Measurements from ENCODE around the gene NANOS2. TPM values are rescaled to one million over a fixed set of nuclear protein-coding genes. Genes with fewer than 3 reads are reported as not detected.

The NANOS2 gene
- total and polyA plus RNA-seq, 2 of the 4 experiments (the other 2 are of a cell fraction) = not detected

- dilution Hi-C loops (cut with HindIII; ENCODE audit: low sequenced_read_pairs, unreplicated experiment) = no loop called here
These were observed 28.8 kb downstream of the NANOS2 start, which contains the start of gene IRF2BP1 for GRCh38 chr19:45885556-45886426. TSS of gene IRF2BP1 (minus strand) at chr19:45886141. CDS start at chr19:45885774, 367 bp downstream.

More at GRCh38 chr19:45885556-45886426, 28.8 kb downstream of the NANOS2 start, which contains the start of gene IRF2BP1:
- Histone ChIP-seq H2AFZ (replicated peaks; ENCODE audit: low read length, poor library complexity) (peak within 1 kb of the TSS; percentile 95), H3K56ac (ENCODE audit: extremely low read depth, insufficient read depth, low read length) (peak within 1 kb of the TSS; percentile 75), H3K27ac (ENCODE audit: insufficient read depth, low read length) (peak within 1 kb of the TSS; percentile 92), H3K9me1 (ENCODE audit: insufficient read depth, low read length) (peaks cover 6% of the 10 kb centered on the region; the same call in 1 of the 2 replicates), H3K4me2 (ENCODE audit: low read depth, low read length) (peak within 1 kb of the TSS; percentile 86), H2BK20ac (ENCODE audit: low read depth, low read length) (no peak within 1 kb of the TSS), H2BK15ac (ENCODE audit: low read depth, low read length) (peak within 1 kb of the TSS; percentile 55; the same call in 1 of the 3 replicates), H2AK5ac (ENCODE audit: low read depth, low read length) (peak within 1 kb of the TSS; percentile 85), H3K4me1 (ENCODE audit: control insufficient read depth, insufficient read depth, low read length) (peaks cover 10% of the 10 kb centered on the region), H4K91ac (ENCODE audit: insufficient read depth, low read depth, low read length) (peak within 1 kb of the TSS; percentile 97), H3K79me1 (ENCODE audit: low read depth in 1 of 2, low read length in 2 of 2) (peaks cover 8 to 30% of the 10 kb centered on the region in 2 experiments), H4K20me1 (ENCODE audit: insufficient read depth, low read length) (peaks cover 15% of the 10 kb centered on the region), H3K23ac (ENCODE audit: low read depth, low read length) (peak within 1 kb of the TSS; percentile 65), H3K4ac (ENCODE audit: low read depth, low read length) (peak within 1 kb of the TSS; percentile 97), H3K14ac (replicated peaks; ENCODE audit: low read depth, low read length) (peak within 1 kb of the TSS; percentile 98), H3K9ac (ENCODE audit: low read depth, low read length) (peak within 1 kb of the TSS; percentile 89), H2BK5ac (ENCODE audit: low read depth, low read length, poor library complexity, severe bottlenecking) (peak within 1 kb of the TSS; percentile 86), H3K9me3 (ENCODE audit: control insufficient read depth, insufficient read depth, low read length) (no peaks in the 10 kb centered on the region), H2BK120ac (ENCODE audit: low read depth, low read length) (peak within 1 kb of the TSS; percentile 75), H3K4me3 (ENCODE audit: insufficient read depth, low read depth, low read length) (peak within 1 kb of the TSS; percentile 74), H2AK9ac (replicated peaks; ENCODE audit: low read depth, low read length, poor library complexity) (peak within 1 kb of the TSS; percentile 93), H4K5ac (ENCODE audit: low read depth, low read length) (peak within 1 kb of the TSS; percentile 86), H3K27me3 (ENCODE audit: control insufficient read depth, insufficient read depth, low read length) (no peaks in the 10 kb centered on the region), H3K36me3 (ENCODE audit: control insufficient read depth, insufficient read depth, low read length) (peaks cover 8% of the 10 kb centered on the region; the same call in 1 of the 2 replicates), H3K18ac (ENCODE audit: low read depth, low read length) (peak within 1 kb of the TSS; percentile 68), H4K8ac (ENCODE audit: low read depth in 2 of 2, low read length in 2 of 2) (peak within 1 kb of the TSS; percentile 99 to 100)
- in situ Hi-C loops (cut with MboI; ENCODE audit: low sequenced_read_pairs) (no loop called here), intact Hi-C loops (cut with micrococcal nuclease) (loop anchor here (2.0 to 5.0 kb wide), 2 partner anchors 23 to 112 kb away; partner anchors contain the start of genes CCDC61 and SYMPK)
- ChIA-PET POLR2A (ENCODE audit: unreplicated experiment) (no interaction called here), CTCF (no interaction called here)
- TF ChIP-seq POLR2A (IDR thresholded peaks at IDR 0.05; ENCODE audit: low read depth, low read length) = no peak; the same call in none of the 2 replicates
- TF ChIP-seq MAZ (IDR thresholded peaks at IDR 0.05; ENCODE audit: borderline replicate concordance, low read depth, low read length) = peak; percentile 44; the same call in 1 of the 2 replicates
- peak; percentile 89 for TF ChIP-seq CEBPB (IDR thresholded peaks at IDR 0.05; ENCODE audit: low read depth, low read length)
- no peak for TF ChIP-seq MAFK (IDR thresholded peaks at IDR 0.05; ENCODE audit: low read depth, low read length)
- TF ChIP-seq USF2 (IDR thresholded peaks at IDR 0.05; ENCODE audit: low read depth, low read length) = no peak
- TF ChIP-seq RCOR1 (IDR thresholded peaks at IDR 0.05; ENCODE audit: insufficient replicate concordance, low read length) = peak; percentile 82
- no peak for TF ChIP-seq FOS (IDR thresholded peaks at IDR 0.05; ENCODE audit: low read depth, low read length)
- TF ChIP-seq NFE2L2 (IDR thresholded peaks at IDR 0.05; ENCODE audit: low read depth, low read length) = no peak
- TF ChIP-seq RFX5 (IDR thresholded peaks at IDR 0.05; ENCODE audit: low read depth, low read length) = no peak
- no peak for TF ChIP-seq CTCF (conservative IDR thresholded peaks at IDR 0.05; ENCODE audit: low read depth, low read length)
- peak; percentile 9; the same call in 1 of the 2 replicates for TF ChIP-seq MXI1 (IDR thresholded peaks at IDR 0.05; ENCODE audit: borderline replicate concordance, low read depth, low read length)
- TF ChIP-seq ELK1 (IDR thresholded peaks at IDR 0.05; ENCODE audit: borderline replicate concordance, low read depth, low read length) = no peak
- TF ChIP-seq SMC3 (IDR thresholded peaks at IDR 0.05; ENCODE audit: low read depth, low read length) = no peak
- DNase-seq (peak; percentile 91), ATAC-seq (ENCODE audit: low read depth) (peak; percentile 76)
- WGBS, 2 experiments (ENCODE audit: extremely low coverage in 2 of 2, insufficient read length in 1 of 2) = 2% methylated on average over 44 of the region's 107 CpGs; no CpG with 5 or more reads in 1 of the 2 experiments
- BruUV-seq (replicated peaks) = no TSS peak
